ENCODE measurements around the gene CCR8.
"Not testable (repeated sequence)": the region's sequence is repeated elsewhere in the genome, so short reads cannot be mapped to it uniquely, and the experiment has no call there.

Gene CCR8

DNA sequence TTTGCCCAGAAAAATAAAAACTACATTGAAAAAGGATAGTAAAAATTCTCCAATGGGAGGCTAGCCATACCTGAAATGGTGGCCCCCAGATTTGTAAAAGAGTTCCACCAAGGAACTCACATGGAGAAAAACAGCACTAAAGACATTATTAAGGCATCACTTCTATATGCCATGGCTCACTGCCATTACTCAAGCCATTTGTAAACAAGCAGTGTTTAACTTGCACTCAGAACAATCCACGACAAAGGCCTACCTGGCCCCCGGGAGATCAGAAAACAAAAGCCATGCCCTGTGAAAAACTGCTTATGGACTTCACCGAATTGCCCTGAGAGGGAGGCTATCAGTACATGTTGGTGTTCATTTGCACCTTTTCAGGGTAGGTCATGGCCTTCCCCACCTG is 19.6 kb downstream of the CCR8 start:
- DNase-seq (ENCODE audit: low read depth): no peak

DNA sequence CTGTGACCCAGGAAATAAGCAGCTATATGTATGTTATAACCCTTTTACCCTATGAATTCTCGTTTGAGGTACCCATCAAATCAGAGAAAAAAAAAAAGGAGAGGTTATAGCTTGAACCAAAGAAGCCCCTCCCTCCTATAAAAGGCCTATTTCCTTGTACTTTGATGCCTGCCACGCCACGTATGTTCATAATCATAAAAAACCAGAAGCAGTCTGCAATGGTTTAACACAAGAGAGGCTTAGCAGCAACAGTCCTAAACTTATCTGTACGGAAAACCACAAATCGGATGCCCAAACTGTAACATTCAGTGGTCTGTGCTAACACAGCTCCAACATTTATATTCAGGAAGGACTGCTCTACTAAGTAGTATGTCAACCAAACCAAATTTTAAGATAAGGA is 21.2 kb downstream of the CCR8 start:
- DNase-seq (ENCODE audit: low read depth): no peak

DNA sequence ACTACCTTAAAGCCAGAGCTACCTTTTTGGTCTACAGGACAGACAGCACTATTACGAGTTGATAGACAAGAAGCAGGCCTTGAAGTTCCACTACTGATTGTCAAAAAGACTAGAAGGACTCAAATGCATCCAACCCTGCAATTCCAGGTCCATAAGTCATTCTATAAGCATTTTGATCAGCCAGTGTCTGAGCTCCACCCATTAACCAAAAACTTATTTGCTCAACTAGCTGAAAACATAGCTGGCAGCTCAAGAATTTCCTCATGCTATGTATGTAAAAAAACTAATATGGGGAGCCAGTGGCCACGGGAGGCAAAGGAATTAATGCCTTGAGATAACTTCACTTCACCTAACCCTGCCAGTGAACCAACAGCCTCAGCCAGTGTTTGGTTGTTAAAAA is 21.6 kb downstream of the CCR8 start:
- DNase-seq (ENCODE audit: low read depth): not testable (repeated sequence)

DNA sequence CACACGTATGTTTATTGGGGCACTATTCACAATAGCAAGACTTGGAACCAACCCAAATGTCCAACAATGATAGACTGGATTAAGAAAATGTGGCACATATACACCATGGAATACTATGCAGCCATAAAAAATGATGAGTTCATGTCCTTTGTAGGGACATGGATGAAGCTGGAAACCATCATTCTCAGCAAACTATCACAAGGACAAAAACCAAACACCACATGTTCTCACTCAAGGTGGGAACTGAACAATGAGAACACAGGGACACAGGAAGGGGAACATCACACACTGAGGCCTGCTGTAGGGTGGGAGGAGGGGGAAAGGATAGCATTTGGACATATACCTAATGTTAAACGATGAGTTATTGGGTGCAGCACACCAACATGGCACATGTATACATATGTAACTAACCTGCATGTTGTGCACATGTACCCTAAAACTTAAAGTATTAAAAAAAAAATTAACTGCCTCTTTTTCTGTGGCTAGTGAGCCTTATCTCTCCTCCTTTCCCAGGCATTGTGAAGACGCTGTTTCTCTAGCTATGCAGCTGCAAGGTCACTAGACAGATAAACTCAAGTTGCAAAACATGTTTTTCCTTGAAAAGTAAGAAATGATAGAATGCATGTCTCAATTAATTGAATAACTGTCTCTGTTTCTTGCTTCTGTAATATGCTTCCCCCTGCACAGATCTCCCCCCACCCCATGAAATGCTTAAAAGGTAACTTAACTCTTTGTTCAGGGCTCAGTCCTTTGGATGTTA is 23.8 kb downstream of the CCR8 start:
- not testable (repeated sequence) for DNase-seq (ENCODE audit: low read depth)

DNA sequence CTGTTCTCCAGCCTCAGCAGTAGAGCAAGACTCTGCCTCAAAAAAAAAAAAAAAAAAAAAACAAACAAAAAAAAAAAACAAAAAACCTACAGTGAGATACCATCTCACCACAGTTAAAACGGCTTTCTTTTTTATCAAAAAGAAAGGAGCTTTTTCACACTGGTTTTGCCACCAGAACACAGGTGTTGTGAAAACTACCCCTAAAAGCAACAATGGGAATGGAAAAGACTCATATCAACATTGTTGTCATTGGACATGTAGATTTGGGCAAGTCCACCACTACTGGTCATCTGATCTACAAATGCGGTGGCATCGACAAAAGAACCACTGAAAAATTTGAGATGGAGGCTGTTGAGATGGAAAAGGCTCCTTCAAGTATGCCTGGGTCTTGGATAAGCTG is 28.8 kb downstream of the CCR8 start:
- DNase-seq (ENCODE audit: low read depth): no peak

DNA sequence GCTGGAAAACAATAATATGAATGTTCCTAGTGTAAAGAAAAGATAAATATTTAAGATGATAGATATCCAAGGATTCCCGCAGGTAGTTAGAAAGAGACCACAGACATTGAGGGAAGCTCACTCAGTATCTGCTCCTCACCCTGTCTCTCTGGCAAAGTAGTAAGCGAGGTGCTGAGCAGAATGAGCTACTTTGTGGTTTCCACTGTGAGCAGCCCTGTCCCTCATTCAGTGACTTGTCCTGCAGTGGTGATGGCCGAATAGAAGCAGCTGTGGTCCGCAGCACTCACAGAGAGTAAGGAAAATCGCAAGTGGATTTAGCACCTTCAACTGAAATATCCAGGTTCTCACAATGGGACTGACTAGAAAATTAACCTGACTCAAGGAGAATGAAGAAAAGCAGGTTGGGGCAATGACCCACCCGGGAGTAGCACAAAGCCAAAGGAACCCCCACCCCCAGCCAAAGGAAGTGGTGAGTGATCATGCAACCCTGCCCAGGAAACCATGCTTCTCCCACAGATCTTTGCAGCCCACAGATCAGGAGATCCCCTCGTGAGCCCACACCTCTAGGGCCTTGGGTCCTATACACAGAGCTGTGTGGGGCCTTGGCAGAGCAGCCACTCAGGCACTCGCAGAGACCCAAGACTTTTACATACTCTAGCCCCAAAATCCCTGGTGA is 31.9 kb downstream of the CCR8 start:
- DNase-seq (ENCODE audit: low read depth): no peak

DNA sequence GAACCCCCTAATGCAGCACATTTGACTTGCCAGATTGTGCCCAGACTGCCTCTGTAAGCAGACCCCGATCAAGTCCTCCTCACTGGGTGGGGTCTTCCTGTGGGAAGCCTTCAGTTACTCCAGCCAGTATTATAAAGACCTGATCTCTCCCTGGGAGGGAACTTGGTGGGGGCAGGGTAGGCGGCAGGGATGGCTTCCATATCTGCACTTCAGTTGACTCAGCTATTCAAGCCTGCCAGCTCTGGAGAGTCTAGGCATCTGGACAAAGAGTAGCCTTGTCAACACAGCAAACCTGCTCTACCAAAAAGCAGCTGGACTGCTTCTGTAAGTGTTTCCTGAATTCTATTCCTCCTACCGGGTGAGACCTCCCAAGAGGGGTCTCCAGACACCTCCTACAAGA is 32.7 kb downstream of the CCR8 start:
- DNase-seq (ENCODE audit: low read depth): no peak

DNA sequence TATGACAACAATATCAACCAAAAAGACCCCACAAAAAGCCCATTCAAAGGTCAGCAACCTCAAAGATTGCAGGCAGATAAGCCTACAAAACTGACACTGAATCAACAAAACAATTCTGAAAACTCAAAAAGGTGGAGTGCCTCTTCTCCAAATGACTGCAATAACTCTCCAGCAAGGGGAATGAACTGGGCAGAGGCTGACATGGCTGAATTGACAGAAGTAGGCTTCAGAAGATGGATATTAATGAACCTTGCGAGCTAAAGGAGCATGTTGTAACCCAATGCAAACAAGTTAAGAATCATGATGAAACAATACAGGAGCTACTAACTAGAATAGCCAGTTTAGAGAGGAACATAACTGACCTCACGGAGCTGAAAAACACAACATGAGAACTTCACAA is 33.3 kb downstream of the CCR8 start:
- no peak for DNase-seq (ENCODE audit: low read depth)

DNA sequence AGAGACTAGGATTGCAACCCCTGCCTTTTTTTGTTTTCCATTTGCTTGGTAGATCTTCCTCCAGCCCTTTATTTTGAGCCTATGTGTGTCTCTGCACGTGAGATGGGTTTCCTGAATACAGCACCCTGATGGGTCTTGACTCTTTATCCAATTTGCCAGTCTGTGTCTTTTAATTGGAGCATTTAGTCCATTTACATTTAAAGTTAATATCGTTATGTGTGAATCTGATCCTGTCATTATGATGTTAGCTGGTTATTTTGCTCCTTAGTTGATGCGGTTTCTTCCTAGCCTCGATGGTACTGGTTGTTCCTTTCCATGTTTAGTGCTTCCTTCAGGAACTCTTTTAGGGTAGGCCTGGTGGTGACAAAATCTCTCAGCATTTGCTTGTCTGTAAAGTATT is 40.9 kb downstream of the CCR8 start:
- DNase-seq (ENCODE audit: low read depth): not testable (repeated sequence)

DNA sequence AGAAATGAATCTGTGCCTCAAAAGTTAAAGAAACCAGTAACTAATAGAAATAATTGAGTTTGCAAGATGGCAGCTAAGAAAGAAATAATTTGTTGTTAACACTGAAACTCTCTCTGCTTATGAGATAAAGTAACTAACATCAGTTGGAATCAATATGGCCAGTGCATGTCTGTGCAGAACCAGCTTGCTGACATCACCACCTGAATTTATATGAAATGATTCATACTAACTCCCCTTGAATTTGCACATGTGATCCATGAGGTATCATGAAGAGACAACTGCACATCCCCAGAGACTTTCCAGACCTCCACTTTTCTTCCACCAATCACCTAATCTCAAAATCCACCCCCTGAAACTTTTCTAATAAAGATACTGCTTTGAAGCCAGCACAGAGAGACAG is 43.3 kb downstream of the CCR8 start:
- DNase-seq (ENCODE audit: low read depth): no peak

DNA sequence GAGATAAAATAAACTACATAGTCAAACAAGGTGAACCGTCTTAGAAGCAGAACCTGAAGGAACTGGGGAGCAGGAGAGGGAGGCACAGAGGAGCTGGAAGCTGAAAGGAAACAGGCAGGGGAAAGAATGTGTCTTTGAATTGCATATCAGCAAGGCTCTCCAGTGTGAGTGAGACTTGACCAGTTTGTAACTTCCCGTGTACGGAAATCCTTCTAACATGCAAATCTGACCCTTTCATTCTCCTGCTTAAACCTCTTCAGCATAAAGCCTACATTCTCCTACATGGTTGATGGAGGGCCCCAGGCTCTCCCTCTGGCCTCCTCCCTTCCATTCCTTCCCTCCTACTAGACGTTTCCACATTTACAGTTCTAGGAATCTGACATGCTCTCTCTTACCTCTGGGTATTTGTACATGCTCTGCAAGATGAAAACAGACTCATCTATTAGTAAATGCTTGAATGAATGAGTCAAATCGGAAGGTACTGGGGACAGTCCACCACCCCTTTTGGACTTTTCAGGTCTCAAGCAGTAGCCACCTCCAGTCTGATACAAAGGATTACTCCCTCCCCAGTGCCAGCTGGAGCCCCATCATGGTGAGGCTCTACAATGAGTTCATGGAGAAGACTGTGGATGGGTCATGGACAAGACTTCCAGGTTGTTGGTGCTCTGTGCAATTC is 47.6 kb downstream of the CCR8 start:
- DNase-seq (ENCODE audit: low read depth): no peak

DNA sequence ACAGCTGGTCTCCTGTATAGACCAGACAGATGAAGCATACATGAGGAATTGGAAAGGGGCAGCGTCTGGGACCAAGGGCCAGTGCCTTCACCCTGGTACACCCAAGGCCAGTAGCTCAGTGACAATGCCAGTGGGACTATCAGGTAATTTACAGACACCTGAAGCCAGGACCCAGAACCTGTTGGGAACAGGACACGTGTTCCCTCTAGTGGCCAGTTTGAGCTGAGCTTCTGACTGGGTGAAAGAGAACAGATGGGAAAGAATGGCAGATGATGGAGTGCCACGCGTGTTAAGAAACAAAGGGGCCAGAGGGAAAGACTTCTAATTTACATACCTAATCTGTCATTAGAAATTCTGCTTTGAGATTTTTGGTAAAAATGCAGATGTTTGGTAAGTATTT is 48.6 kb downstream of the CCR8 start:
- DNase-seq (ENCODE audit: low read depth): no peak

DNA sequence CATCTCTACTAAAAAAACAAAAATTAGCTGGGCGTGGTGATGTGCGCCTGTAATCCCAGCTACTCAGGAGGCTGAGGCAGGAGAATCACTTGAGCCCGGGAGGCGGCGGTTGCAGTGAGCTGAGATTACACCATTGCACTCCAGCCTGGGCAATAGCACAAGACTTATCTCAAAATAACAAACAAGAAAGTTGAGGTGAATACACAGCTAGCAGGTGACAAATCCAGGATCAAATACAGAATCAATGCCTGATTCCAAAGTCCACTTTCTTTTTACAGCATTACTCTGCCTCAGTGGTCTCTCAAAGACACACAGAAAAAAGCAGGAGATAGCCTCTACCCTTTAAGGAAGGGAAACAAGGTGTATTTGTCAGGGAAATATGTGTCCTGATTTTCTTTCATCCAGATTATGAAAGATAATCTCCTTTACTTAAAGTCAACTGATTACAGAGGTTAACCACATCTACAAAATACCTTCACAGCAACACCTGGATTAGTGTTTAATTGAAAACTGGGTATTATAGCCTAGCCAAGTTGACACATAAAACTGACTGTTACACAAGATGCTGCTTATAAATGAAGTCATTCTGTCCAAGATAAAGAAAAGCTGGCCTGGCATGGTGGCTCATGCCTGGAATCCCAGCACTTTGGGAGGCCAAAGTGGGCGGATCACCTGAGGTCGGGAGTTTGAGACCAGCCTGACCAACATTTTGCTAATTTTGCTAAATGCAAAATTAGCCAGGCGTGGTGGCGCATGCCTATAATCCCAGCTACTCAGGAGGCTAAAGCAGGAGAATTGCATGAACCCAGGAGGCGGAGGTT is 49.7 kb downstream of the CCR8 start:
- DNase-seq (ENCODE audit: low read depth): no peak

DNA sequence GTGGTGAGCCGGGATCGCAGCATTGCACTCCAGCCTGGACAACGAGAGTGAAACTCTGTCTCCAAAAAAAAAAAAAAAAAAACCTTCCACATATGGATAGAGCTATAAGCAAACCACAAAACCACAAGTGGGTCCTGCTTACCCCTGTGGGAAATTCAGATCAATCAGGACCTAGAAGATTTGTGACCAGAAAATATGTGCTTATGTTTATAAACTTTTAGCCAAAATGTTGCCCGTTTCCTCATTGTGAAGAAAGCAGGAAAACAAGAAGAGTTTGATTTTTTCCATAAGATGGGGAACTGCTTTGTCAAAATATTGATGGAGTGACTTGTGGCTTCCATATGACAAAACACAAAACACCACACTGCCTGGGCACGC is 50.3 kb downstream of the CCR8 start:
- DNase-seq (ENCODE audit: low read depth): no peak

DNA sequence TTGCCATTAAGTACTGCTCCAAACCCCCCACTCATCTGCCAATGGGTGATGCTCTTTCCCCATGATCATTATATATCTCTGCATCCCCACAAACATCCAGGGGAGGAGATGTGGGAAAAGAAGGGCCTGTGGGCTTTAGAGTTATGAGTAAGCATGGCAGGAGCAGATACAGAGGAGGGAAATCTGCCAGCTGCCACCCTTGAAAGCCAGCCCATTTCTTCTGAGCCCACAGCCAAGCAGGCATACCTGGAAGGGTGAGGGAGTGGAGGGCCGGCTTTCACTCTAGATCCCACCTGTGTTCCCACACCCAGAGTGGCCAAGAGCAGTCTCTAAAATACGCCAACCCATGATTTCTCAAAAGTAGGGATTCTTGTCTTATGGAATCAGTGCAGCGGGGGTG is 51.9 kb downstream of the CCR8 start:
- DNase-seq (ENCODE audit: low read depth): no peak
